NCI-H524 (cell line): ENCODE results near the gene RASL10B.
"Not testable (repeated sequence)": the region's sequence is repeated elsewhere in the genome, so short reads cannot be mapped to it uniquely, and the experiment has no call there.

Experiments used
- DNase-seq, 2 experiments: peaks; one replicate each; lab custom pipeline; 2025; lab: John Stamatoyannopoulos, UW

RASL10B gene, protein sequence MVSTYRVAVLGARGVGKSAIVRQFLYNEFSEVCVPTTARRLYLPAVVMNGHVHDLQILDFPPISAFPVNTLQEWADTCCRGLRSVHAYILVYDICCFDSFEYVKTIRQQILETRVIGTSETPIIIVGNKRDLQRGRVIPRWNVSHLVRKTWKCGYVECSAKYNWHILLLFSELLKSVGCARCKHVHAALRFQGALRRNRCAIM

DNA sequence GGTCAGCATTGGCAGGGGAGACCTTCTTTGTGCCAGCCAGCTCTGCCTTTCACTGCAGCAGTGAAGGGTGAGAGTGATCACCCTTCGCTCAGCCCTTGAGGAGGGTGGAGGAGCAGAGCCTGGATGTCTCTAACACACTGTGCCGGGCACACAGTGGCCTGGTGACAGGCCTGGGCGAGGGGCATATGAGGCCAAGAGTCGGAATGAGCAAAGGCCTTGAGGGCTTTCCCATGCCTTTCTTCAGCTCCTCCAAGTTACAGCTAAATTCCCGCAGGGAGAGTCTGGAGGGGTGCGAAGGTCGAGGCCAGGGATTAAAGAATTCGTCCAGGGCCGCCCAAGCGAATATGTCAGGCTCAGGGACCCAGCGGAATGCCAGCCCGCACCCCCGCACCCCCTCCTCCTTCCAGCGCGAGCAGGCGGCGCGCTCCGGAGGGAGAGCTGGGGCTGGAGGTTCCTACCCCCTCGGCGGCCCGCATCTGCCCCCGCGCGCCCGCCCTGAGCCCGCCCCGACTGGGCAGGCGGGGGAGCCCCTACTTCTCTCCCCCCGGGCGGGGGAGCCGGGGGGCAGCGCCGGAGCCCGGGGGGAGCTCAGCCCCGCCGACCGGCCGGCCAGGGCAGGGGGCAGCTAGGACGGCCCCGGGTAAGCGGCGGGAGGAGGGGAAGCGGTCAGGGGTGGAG lies at the start of gene RASL10B:
Gene RASL10B, plus strand, starts transcription at position 401 of the 678 bp plus-strand sequence. CDS start 3,546 bp downstream, outside the sequence.
- DNase-seq: peak; percentile 23 to 51

DNA sequence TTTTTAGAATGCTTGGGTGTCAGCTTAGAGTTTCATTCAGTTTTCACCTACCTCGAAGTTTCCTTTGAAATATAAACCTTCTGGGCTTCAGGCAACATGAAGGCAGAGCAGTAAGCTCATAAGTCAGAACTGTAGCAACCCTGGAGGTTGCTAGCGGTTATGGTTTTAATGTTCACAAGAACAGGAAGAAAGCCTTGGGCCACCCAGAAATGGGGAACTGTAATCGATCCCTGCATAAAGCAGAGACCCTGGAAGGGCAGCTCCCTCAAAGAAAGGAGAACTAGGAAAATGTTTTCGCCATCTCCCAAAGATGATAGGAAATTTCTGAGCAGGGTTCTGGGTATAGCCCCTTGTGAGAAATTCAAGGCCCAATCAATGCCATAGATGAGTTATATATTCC lies 47.8 kb upstream of the RASL10B start:
- DNase-seq: no peak

DNA sequence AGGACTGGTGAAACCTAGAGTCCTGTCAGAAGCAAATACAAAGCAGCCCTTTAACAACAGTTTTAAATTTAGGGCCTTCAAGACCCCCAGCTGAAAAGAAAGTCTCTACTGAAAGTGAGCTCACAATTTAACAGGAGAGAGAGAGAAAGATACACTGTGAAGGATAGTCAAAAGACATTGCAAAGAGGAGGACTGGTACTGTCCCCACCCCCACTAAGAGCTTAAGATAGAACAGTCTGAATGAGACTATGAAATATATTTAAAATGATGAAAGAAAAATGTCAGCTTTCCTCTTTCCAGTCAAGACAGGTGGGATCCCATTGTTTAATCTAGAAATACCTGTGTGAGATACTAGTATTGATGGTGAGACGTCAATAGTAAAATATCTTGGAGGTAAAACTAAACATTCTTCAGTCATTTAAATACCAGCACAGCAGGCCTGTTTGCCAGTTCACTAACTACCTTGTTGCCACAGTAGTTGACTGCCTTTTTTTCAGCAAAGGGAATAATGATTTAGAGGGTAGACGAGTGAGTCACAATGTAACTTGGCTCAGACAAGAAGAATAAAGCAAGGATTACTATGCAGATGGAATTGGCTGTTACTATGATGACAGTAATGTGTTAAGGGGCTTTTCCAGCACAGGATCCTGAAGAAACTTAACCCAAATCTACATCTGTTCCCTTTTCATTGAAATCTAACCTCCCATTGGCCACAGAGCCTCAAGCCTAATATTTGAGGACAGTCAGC lies 47.2 kb upstream of the RASL10B start:
- DNase-seq: no peak

- DNase-seq: no peak
Measured at GRCh38 chr17:35692512-35693210, 38.8 kb upstream of the RASL10B start.

- no peak for DNase-seq
Measured at GRCh38 chr17:35693662-35694061, 37.8 kb upstream of the RASL10B start.

DNA sequence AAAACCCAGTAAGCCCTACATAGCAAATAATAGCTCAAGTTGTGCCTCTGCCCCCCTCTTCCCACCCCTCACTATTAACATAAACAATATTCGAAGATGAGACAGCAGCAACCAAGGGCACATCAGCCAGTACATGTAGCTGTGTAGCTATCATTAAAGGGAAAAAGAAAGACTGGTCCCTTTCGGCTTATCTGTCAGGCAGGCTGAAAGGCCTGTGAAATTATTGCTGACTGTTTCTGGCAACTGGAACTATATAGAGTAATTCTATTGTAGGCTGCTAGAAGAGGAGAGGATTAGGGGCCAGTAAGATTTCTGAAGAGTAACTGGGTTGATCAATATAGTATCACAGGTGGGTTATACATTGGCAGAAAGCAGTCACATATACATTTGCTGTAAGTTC lies 36.5 kb upstream of the RASL10B start:
- DNase-seq: no peak

- no peak for DNase-seq
Measured at GRCh38 chr17:35695613-35696012, 35.8 kb upstream of the RASL10B start.

- DNase-seq: no peak
Measured at GRCh38 chr17:35698800-35699199, 32.6 kb upstream of the RASL10B start.

DNA sequence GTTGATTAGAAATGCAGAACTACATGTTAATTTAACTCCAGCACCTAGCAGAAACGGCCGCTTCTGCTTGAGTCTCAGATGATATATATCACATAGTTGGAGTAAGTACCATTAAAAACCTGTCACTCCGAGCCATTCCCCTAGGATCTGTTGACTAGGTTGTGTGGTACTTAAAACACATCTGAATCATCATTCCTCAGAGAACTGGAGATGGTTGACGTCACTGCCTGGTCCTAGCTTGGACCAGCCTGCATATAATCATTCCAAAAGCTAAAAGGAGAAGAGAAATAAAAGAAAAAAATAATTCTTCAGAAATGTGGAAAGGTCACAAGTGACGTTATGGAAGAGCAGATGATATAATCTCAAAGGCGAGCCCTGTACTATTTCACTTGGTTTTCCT lies 31.3 kb upstream of the RASL10B start:
- DNase-seq: no peak

DNA sequence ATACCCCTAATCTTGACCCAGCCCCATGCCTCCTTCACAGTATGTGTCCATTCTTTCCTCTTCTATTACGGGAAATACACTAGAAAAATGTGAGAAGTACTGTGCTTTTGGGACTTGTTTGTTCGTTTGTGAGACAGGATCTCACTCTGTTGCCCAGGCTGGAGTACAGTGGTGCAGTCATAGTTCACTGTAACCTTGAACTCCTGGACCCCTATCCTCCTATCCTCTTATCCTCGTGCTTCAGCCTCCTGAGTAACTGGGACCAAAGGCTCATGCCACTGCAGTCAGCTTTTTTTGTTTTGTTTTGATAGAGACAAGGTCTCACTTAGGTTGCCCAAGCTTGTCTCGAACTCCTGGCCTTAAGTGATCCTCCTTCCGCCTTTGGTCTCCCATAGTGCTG lies 29.9 kb upstream of the RASL10B start:
- DNase-seq: no peak

GRCh38 chr17:35703308-35703707 lies 28.1 kb upstream of the RASL10B start:
- not testable (repeated sequence) for DNase-seq

DNA sequence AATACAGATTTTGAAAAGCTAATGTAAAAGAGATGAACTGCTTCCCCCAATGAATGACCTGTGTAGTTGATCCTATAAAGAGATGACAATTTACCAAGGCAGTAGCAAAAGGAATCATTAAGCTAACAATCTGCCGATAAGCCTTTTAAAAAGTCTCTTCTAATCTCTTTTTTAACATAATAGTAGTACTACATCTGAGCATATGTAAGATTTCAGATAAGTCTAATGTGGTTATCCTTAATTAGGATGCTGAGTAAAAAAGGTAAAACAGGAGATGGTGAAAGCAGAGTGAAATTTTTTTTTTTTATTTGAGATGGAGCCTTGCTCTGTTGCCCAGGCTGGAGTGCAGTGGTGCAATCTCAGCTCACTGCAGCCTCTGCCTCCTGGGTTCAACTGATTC lies 26.2 kb upstream of the RASL10B start:
- DNase-seq: no peak

DNA sequence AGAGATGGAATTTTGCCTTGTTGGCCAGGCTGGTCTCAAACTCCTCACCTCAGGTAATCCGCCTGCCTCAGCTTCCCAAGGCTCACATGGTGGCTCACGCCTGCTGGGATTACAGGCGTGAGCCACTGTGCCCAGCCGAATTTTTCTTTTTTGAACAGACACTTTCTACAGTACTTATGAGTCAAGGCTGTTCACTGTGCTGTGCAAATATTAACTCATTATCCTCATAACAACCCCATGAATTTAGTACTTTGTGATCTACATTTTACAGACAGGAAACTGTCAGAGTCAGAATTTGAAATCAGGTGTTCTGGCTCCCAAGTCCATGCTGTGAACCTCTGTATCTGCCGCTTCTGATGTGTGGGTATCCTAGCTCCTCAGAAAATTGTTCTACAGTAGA lies 25.7 kb upstream of the RASL10B start:
- no peak for DNase-seq

- no peak for DNase-seq
Measured at GRCh38 chr17:35708149-35708548, 23.3 kb upstream of the RASL10B start.

DNA sequence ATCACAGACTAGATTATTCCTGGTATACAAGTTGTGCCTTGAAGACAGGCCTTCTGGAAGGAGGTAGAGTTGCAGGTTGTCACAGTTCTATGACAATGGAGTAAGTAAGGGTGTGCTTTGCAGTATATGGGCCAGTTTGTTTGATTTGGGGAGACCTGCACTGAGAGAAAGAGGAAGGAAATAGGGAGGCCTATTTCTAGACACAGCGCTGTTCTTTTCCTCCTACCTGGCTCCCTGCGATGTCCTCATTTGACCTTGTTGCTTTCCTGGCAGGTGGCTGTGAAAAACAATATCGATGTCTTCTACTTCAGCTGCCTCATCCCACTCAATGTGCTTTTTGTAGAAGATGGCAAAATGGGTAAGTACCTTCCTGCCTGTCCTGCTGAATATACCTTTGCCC lies 22.5 kb upstream of the RASL10B start:
- no peak for DNase-seq

- no peak for DNase-seq
Measured at GRCh38 chr17:35709874-35710273, 21.6 kb upstream of the RASL10B start.

GRCh38 chr17:35710950-35711349 lies 20.5 kb upstream of the RASL10B start:
- DNase-seq: no peak

DNA sequence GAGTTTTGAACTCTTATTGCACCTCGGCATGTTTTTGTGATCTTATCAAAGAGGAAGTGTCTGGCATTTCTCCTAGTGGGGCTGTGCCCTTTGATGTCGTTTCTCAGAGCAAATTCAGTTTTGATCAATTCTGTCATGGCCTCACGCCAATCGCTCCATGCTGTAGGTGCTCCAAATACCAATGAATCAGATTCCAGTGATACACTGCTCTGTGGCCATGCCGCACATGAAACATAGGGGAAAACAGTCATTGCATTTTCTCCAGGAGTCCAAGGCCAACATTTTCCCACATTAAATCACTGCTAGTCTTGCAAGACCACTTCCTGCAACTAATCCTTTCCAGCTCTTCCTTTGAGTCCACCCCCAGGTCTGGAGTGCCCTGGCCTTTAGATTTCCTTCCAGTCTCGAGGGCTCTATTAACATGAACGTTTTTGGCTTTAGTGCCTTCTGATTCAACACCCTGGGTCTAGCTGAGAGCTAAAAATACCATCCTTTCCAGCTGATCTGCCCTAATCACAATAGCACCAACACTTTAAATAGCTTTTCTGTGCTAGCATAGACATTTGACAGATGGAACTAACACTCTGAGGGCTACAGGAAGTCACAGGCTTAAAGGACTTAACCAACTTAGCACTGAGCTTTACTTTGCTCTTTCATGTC lies 18.2 kb upstream of the RASL10B start:
- DNase-seq: peak in 1 of 2 experiments; percentile 11

DNA sequence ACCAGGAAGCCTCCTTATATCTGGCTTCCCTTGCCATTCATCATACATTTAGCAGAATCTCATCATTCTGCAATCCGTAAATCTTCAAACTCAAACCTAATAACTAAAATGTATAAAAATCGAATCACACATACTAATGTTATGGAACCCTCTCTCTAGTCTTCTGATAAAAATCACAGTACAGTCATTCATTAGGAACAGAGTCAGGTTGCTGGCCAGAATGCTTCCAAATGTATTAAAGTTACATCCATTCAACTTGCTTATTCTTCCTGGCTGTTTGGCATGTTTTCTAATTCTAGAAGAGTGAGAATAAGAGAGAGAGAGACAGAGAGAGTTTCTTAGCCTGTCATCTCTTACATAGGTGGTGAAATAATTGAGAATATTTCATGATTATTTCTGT lies 16.5 kb upstream of the RASL10B start:
- DNase-seq: no peak

- peak in 1 of 2 experiments; percentile 39 for DNase-seq
Measured at GRCh38 chr17:35715416-35715815, 16.0 kb upstream of the RASL10B start.

GRCh38 chr17:35716173-35716572 lies 15.3 kb upstream of the RASL10B start:
- no peak for DNase-seq

- no peak for DNase-seq
Measured at GRCh38 chr17:35716897-35717465, 14.5 kb upstream of the RASL10B start.
